Fibroblast of skin of left quadriceps (primary cell): ENCODE data around the gene WASHC2C.
A peak's percentile ranks its signal among the peaks of the same experiment; 100 is the strongest.
"Not testable (repeated sequence)": the region's sequence is repeated elsewhere in the genome, so short reads cannot be mapped to it uniquely, and the experiment has no call there.

ENCODE experiments used
- DNase-seq, 2 experiments: peaks; one replicate each; pipeline ENCODE4 v3.0.0-alpha.2; 2013; ENCODE audit warnings: low read depth in 2 of 2

The WASHC2C gene, protein sequence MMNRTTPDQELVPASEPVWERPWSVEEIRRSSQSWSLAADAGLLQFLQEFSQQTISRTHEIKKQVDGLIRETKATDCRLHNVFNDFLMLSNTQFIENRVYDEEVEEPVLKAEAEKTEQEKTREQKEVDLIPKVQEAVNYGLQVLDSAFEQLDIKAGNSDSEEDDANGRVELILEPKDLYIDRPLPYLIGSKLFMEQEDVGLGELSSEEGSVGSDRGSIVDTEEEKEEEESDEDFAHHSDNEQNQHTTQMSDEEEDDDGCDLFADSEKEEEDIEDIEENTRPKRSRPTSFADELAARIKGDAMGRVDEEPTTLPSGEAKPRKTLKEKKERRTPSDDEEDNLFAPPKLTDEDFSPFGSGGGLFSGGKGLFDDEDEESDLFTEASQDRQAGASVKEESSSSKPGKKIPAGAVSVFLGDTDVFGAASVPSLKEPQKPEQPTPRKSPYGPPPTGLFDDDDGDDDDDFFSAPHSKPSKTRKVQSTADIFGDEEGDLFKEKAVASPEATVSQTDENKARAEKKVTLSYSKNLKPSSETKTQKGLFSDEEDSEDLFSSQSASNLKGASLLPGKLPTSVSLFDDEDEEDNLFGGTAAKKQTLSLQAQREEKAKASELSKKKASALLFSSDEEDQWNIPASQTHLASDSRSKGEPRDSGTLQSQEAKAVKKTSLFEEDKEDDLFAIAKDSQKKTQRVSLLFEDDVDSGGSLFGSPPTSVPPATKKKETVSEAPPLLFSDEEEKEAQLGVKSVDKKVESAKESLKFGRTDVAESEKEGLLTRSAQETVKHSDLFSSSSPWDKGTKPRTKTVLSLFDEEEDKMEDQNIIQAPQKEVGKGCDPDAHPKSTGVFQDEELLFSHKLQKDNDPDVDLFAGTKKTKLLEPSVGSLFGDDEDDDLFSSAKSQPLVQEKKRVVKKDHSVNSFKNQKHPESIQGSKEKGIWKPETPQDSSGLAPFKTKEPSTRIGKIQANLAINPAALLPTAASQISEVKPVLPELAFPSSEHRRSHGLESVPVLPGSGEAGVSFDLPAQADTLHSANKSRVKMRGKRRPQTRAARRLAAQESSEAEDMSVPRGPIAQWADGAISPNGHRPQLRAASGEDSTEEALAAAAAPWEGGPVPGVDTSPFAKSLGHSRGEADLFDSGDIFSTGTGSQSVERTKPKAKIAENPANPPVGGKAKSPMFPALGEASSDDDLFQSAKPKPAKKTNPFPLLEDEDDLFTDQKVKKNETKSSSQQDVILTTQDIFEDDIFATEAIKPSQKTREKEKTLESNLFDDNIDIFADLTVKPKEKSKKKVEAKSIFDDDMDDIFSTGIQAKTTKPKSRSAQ (N-terminal part only)

DNA sequence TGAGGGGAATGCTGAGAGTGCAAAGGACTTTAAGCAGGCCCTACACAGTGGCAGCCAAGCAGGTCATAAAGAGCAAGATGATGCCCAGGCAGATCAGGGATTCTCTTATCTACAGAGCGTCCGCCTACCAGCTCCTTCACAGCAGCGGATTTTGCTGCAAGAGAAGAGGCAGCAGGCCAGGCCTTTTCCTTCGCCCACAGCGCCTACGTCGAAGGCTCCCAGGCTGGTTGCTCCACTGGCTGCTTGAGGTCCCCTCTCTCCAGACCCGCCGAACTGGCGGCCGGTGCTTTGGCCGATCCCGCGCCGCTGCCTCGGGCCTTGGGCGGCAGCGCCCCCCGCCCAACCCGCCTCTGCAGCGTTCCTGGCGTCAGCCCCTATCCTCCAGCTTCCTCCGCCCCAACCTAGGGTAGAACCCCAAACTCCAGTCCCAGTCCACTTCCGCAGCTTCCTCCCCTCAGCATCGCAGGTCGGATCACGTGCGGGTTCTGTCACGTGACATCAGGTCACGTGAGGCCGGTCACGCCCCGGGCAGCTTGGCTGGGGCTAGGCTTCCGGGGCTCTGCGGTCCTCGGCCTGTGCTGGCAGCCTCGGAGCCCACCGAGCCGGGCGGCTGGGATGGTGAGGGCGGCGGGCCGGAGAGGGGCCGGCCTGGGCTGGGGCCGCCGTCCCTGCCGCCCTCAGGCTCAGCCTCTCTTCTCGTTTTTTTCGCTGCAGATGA lies at the start of gene WASHC2C:
TSS of gene WASHC2C (plus strand) at position 564 of the 718 bp plus-strand sequence. CDS start at position 616, 52 bp downstream.
- DNase-seq = peak; percentile 16 to 26

- not testable (repeated sequence) for DNase-seq
Measured at GRCh38 chr10:45678467-45678866, 48.6 kb upstream of the WASHC2C start.

DNA sequence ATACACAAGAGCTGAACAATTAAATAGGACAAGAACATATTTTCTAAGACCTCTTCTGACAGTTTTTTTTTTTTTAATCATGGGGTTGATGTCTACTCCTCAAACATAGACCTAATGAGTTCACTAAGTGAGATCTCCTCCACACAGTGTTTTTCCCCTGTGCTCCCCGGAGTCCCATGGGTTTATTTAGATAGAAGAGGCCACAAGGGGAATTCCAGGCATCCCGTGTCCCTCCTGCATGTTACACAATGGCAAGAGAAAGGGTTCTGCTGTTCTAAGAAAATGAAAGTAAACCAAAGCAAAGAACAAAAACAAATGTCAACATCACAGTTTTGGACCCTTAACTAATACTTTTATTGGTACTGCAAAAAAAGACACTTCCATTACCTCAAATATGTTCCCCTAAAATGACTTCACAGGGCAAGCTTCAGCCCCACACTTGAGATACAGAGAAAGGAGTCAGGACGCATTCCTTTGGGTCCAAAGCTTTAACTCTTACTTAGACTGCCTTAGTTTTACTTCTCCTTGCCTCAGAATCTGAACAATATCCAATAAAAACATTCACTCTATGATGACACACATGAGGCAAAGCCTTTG lies 16.8 kb upstream of the WASHC2C start:
- DNase-seq = not testable (repeated sequence)

DNA sequence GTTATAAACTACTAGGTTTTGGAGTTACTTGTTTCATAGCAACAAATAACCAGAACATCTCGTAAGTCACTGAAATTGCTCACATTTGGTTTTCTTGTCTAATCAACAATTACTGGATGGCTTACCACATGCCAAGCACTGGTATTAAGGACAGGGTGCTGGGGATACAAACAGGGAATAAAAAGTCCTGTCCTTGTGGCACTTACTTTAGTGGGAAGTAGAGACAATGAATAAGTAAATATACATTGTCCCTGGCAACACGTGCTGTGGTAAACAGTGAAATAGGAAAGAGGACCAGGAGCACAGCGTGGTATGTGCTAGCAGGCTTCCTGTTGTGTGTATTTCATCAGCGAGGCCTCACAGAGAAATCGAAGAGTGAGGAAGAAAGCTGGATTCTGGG lies 15.8 kb upstream of the WASHC2C start:
- DNase-seq = not testable (repeated sequence)

DNA sequence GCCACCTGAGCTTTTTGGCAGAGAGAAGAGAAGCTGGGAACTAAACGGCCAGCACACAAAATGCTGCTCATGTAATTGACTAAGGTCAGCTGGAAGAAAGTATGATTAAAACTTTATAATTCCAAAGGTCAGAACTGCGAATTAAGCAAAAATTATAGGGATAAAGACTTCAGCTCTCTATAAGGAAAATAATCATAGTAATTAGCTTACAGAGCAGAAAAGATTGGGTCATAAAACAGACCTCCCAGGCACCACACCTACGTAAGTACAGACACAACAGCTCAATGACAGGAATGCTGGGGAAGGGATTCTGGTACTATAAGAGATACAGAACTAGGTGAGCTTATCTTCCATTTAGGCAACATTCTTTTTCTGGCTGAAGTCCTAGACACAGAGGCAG lies 10.0 kb upstream of the WASHC2C start:
- not testable (repeated sequence) for DNase-seq

DNA sequence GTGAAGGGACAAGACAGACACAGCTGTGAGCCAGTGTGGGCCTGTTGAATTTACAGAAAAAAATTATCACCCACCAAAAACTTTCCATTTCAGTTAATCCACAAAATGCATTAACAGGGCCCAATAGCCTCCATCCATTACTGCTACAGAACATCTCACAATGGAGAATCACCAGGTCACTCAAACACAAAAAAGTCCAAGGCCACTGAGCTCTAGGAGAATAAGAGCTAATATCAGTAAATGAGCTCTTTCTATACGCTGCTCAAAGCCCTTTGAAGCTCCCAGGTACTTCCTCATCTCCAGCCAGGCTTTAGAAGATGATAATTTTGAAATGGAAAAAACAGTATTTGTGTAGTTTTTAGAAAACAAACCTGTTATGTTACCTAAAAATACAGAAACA lies 9.4 kb upstream of the WASHC2C start:
- DNase-seq = not testable (repeated sequence)

DNA sequence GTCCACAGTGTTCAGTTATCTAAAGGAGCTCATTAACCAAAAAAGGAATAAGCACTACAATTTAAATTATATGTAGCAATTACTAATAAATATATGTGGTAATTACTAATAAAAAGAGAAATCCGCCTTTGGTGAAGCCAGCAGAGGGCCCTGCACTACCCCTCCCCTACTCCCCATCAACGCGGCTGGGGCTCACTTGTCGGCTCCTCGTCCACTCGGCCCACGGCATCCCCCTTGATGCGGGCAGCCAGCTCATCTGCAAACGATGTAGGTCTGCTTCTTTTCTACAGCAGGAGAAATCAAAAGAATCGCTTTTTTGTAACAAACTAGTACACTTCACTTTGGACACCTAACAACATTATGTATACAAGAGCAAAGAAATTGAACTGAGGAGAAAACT lies 5.6 kb upstream of the WASHC2C start:
- not testable (repeated sequence) for DNase-seq

GRCh38 chr10:45723851-45724250 lies 3.2 kb upstream of the WASHC2C start:
- DNase-seq = not testable (repeated sequence)

DNA sequence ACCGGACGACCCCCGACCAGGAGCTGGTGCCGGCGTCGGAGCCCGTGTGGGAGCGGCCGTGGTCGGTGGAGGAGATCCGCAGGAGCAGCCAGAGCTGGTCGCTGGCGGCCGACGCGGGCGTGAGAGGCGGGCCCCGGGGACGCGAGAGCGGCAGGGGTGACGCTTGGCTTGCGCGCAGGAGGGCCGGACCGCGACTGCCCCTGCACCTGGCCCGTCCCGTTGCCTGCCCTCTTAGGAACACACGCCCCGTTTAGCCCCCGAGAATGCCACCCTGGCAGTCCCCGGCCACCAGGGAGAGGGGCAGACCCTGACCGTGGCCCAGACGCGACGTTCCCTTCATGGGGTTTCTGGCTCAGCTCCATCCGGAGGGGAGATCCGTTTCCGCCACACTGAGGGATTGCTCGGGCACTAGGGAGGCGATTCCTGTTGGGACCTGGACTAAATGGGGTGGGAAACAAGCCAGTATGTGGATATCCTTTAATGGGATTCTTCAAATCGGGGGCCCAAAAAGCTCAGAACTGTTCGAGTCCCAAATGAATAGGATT lies 427 bp downstream of the WASHC2C start:
- not testable (repeated sequence) for DNase-seq

- DNase-seq = not testable (repeated sequence)
Measured at GRCh38 chr10:45734449-45734848, 7.4 kb downstream of the WASHC2C start.

- not testable (repeated sequence) for DNase-seq
Measured at GRCh38 chr10:45734867-45735266, 7.8 kb downstream of the WASHC2C start.

DNA sequence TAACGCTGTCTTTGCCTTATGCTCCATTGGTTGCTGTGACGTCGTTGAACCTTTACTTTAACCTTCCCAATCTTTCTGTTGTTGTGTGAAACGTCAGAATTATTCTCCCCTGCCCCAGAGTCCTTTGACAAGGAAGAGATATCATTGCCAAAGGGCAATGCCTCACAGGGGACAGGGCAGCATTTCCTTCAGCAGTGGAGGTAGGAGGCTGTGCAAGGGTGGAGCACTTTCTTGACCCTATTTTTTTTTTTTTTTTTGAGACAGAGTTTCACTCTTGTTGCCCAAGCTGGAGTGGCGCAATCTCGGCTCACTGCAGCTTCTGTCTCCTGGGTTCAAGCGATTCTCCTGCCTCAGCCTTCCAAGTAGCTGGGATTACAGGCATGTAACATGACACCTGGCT lies 14.5 kb downstream of the WASHC2C start:
- DNase-seq = not testable (repeated sequence)

DNA sequence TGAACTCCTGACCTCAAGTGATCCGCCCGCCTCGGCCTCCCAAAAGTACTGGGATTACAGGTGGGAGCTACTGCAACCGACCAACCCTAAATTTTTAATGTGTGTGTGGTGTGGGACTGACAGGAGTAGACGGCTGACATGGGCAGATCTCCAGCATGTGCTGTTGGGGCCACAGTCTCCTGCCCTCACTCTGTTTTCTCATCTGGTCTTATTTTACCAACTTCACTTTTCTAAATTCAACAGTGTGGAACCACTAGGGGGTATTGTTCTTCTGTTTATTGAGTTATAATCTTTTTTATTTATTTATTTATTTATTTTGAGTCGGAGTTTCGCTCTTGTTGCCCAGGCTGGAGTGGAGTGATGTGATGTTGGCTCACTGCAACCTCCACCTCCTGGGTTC lies 14.9 kb downstream of the WASHC2C start:
- DNase-seq = not testable (repeated sequence)

DNA sequence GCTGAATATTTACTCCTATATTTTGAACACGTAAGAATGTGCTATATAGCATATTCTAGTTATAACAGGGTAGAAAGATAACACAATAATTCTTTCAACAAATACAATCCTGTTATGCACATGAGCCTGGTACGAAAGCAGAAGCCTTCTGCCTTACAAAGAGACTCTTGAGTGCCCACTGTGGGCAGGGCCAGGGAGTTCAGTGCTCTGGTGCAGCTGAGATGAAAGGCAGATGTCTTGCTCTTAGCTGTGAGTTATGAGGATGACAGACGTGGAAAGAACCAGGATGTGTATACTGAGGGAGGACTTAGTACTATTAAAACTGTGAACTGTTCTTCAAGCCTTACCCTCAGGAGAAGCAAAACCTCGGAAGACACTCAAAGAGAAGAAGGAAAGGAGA lies 24.1 kb downstream of the WASHC2C start:
- not testable (repeated sequence) for DNase-seq

- DNase-seq = not testable (repeated sequence)
Measured at GRCh38 chr10:45752210-45752609, 25.1 kb downstream of the WASHC2C start.

DNA sequence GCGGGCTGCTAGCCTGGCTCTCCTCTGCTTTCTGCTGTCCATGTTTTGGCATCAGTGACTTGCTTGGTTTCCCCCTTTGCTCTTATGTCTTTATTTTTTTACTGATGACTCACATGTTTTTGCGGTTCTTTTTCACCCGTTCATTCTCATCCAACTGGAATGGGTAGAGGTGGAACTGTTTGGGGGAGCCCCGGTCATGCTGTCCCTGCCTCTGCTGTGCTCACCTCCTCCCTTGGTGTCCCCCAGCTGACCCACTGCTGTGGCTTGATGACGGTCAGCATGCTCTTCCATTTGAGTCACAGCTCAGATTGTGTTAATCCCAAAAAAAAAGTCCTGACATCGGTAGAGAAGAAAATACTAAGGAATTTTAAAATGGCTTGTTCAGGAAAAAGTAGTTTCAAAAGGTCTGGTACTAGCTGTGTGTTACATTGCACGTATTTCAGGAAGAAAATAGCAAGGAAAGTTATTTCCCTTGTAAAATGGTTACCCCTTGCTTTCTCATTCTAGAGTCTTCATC lies 27.0 kb downstream of the WASHC2C start:
- DNase-seq = not testable (repeated sequence)

DNA sequence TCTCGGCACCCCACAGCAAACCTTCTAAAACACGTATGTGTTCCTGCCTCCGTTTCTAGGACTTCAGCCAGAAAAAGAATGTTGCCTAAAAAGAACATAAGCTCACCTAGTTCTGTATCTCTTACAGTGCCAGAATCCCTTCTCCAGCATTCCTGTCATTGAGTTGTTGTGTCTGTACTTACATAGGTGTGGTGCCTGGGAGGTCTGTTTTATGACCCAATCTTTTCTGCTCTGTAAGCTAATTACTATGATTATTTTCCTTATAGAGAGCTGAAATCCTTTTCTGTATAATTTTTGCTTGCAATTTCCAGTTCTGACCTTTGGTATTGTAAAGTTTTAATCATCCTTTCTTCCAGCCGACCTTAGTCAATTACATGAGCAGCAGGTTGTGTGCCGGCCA lies 28.0 kb downstream of the WASHC2C start:
- not testable (repeated sequence) for DNase-seq

DNA sequence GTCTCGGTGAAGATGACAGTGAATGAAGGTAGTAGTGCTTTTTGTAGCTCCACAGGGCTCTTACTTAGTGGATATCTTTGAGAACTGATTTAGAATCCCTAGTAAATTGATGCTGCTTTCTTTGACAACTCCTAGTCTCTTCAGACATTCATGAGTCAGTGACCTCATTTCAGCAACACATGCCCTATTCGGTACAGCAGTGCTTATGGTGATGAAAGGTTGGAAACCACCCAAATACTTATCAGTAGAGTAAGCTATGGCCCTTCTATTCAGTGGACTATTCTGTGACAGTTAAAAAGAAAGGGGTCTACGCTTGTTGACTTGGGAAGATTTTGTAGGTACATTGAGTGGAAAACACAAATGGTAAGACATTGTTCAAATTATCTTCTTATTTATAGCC lies 29.0 kb downstream of the WASHC2C start:
- not testable (repeated sequence) for DNase-seq

- DNase-seq = not testable (repeated sequence)
Measured at GRCh38 chr10:45757661-45758396, 30.8 kb downstream of the WASHC2C start.
